ENCODE data around the gene EEFSEC.
"Not testable (repeated sequence)": the region's sequence is repeated elsewhere in the genome, so short reads cannot be mapped to it uniquely, and the experiment has no call there.

Gene EEFSEC

GRCh38 chr3:128151758-128152274 lies 1.5 kb upstream of the EEFSEC start:
- DNase-seq (ENCODE audit: low read depth) = no peak
- no peak overlapping the region for H3K4me3 ChIP-seq (ENCODE audit: low read depth, low read length)

GRCh38 chr3:128152419-128153155 lies 694 bp upstream of the EEFSEC start:
- peak overlapping the region; percentile 72 for H3K4me3 ChIP-seq (ENCODE audit: low read depth, low read length)
- DNase-seq (ENCODE audit: low read depth) = no peak

GRCh38 chr3:128154354-128154753 lies 1.1 kb downstream of the EEFSEC start:
- DNase-seq (ENCODE audit: low read depth) = not testable (repeated sequence)
- H3K4me3 ChIP-seq (ENCODE audit: low read depth, low read length) = peak overlapping the region; percentile 72

- H3K4me3 ChIP-seq (ENCODE audit: low read depth, low read length) = no peak overlapping the region
- no peak for DNase-seq (ENCODE audit: low read depth)
Measured at GRCh38 chr3:128155616-128156360, 2.5 kb downstream of the EEFSEC start.

GRCh38 chr3:128160661-128161060 lies 7.4 kb downstream of the EEFSEC start:
- DNase-seq (ENCODE audit: low read depth) = no peak

GRCh38 chr3:128163432-128163831 lies 10.2 kb downstream of the EEFSEC start:
- no peak overlapping the region for H3K4me3 ChIP-seq (ENCODE audit: low read depth, low read length)
- DNase-seq (ENCODE audit: low read depth) = no peak

More at GRCh38 chr3:128160661-128161060, 7.4 kb downstream of the EEFSEC start:
- no peak overlapping the region for H3K4me3 ChIP-seq (ENCODE audit: low read depth, low read length)

GRCh38 chr3:128166971-128167453 lies 13.7 kb downstream of the EEFSEC start:
- H3K4me3 ChIP-seq (ENCODE audit: low read depth, low read length) = no peak overlapping the region
- DNase-seq (ENCODE audit: low read depth) = no peak

- no peak overlapping the region for H3K4me3 ChIP-seq (ENCODE audit: low read depth, low read length)
- DNase-seq (ENCODE audit: low read depth) = no peak
Measured at GRCh38 chr3:128167646-128167972, 14.3 kb downstream of the EEFSEC start.

GRCh38 chr3:128167973-128168674 lies 14.8 kb downstream of the EEFSEC start:
- H3K4me3 ChIP-seq (ENCODE audit: low read depth, low read length) = no peak overlapping the region
- DNase-seq (ENCODE audit: low read depth) = no peak

GRCh38 chr3:128168836-128169235 lies 15.6 kb downstream of the EEFSEC start:
- no peak for DNase-seq (ENCODE audit: low read depth)
- no peak overlapping the region for H3K4me3 ChIP-seq (ENCODE audit: low read depth, low read length)

GRCh38 chr3:128170866-128171516 lies 17.7 kb downstream of the EEFSEC start:
- DNase-seq (ENCODE audit: low read depth) = peak; percentile 45

GRCh38 chr3:128173200-128173599 lies 19.9 kb downstream of the EEFSEC start:
- H3K4me3 ChIP-seq (ENCODE audit: low read depth, low read length) = no peak overlapping the region
- DNase-seq (ENCODE audit: low read depth) = no peak

More at GRCh38 chr3:128170866-128171516, 17.7 kb downstream of the EEFSEC start:
- H3K4me3 ChIP-seq (ENCODE audit: low read depth, low read length) = no peak overlapping the region

- H3K4me3 ChIP-seq (ENCODE audit: low read depth, low read length) = no peak overlapping the region
- no peak for DNase-seq (ENCODE audit: low read depth)
Measured at GRCh38 chr3:128173849-128174248, 20.6 kb downstream of the EEFSEC start.

GRCh38 chr3:128174675-128175590 lies 21.7 kb downstream of the EEFSEC start:
- no peak for DNase-seq (ENCODE audit: low read depth)
- no peak overlapping the region for H3K4me3 ChIP-seq (ENCODE audit: low read depth, low read length)

GRCh38 chr3:128175768-128176167 lies 22.5 kb downstream of the EEFSEC start:
- no peak for DNase-seq (ENCODE audit: low read depth)

GRCh38 chr3:128176276-128176833 lies 23.1 kb downstream of the EEFSEC start:
- H3K4me3 ChIP-seq (ENCODE audit: low read depth, low read length) = no peak overlapping the region
- no peak for DNase-seq (ENCODE audit: low read depth)

More at GRCh38 chr3:128175768-128176167, 22.5 kb downstream of the EEFSEC start:
- H3K4me3 ChIP-seq (ENCODE audit: low read depth, low read length) = no peak overlapping the region

GRCh38 chr3:128177865-128178264 lies 24.6 kb downstream of the EEFSEC start:
- H3K4me3 ChIP-seq (ENCODE audit: low read depth, low read length) = no peak overlapping the region
- DNase-seq (ENCODE audit: low read depth) = no peak

Data from skeletal muscle cell (primary cell).